Lung (tissue), 12 donors: Measurements from ENCODE around the gene FCN1. TPM values are rescaled to one million over a fixed set of nuclear protein-coding genes. Genes with fewer than 3 reads are reported as not detected.

Experiments used
- ATAC-seq: fragments of 200-7000 bp; cut with Tn5 transposase; one replicate; pipeline ENCODE4 v1.9.1; 2020; ENCODE audit warnings: moderate number of reproducible peaks; ENCODE audit not compliant: insufficient read depth, low FRiP score
- DNase-seq, 3 donors: peaks; one replicate each; pipeline ENCODE4 v3.0.0-alpha.2; 2013 to 2017
- H3K27ac ChIP-seq, 2 donors: one replicate each; pipeline ENCODE4 v1.5.1; 2013; ENCODE audit warnings: mild to moderate bottlenecking in 2 of 2, moderate library complexity in 2 of 2, control low read depth in 1 of 2, inconsistent platforms in 1 of 2, low read depth in 1 of 2, low read length in 1 of 2
- H3K27me3 ChIP-seq, 3 donors: one replicate each; pipeline ENCODE4 v1.5.1; 2013; ENCODE audit warnings: low read length in 2 of 3; ENCODE audit not compliant: control insufficient read depth in 3 of 3, insufficient read depth in 3 of 3
- H3K36me3 ChIP-seq, 4 donors: one replicate each; pipeline ENCODE4 v1.5.1; 2013; ENCODE audit warnings: low read length in 4 of 4, mild to moderate bottlenecking in 1 of 4, moderate library complexity in 1 of 4; ENCODE audit not compliant: control insufficient read depth in 4 of 4, insufficient read depth in 4 of 4
- H3K4me1 ChIP-seq, 5 donors: one replicate each; pipeline ENCODE4 v1.5.1; 2013; ENCODE audit warnings: low read length in 5 of 5, mild to moderate bottlenecking in 2 of 5, moderate library complexity in 1 of 5; ENCODE audit not compliant: control insufficient read depth in 5 of 5, insufficient read depth in 5 of 5
- H3K4me3 ChIP-seq: one replicate; pipeline ENCODE4 v1.5.1; 2013; ENCODE audit warnings: mild to moderate bottlenecking, control low read depth, moderate library complexity
- H3K9ac ChIP-seq, 2 donors: one replicate each; pipeline ENCODE4 v1.5.1; 2013; ENCODE audit warnings: low read length in 2 of 2, control low read depth in 1 of 2; ENCODE audit not compliant: insufficient read depth in 1 of 2
- H3K9me3 ChIP-seq, 4 donors: one replicate each; pipeline ENCODE4 v1.5.1; 2013; ENCODE audit warnings: low read length in 3 of 4, mild to moderate bottlenecking in 1 of 4, moderate library complexity in 1 of 4; ENCODE audit not compliant: control insufficient read depth in 4 of 4, insufficient read depth in 3 of 4
- CTCF ChIP-seq: IDR thresholded peaks from 2 replicates; pipeline ENCODE4 v1.5.1; 2012; ENCODE audit warnings: mild to moderate bottlenecking; ENCODE audit errors: control extremely low read depth, extremely low read depth
- WGBS, 2 donors: extraction: QIAGEN DNeasy Blood & Tissue Kit; methylation state at CpG; one replicate each; pipeline ENCODE4 v1.1.7; 2013; 5-methylcytosine and 5-hydroxymethylcytosine counted together
- polyA plus RNA-seq, 2 donors: library from polyadenylated mRNA; stranded (reverse); fragments of 200-250 nt; gene quantifications; one replicate each; pipeline ENCODE4 v1.2.1, GENCODE V29; 2013
- total RNA-seq, 2 donors: library from RNA; depleted of rRNA in 1 of 2; stranded (reverse); fragments of >200 nt in 1 of 2; gene quantifications; one replicate each; pipeline ENCODE4 v1.2.1, GENCODE V29; 2014 to 2021
- donor health status: control.
- donor health status: control.
- donor health status: Bipolar disorder and iron deficiency.
- donor health status: healthy.
- donor health status: DM: yes; HTN: yes; CAD: no.

The FCN1 gene
- total and polyA plus RNA-seq, 4 donors = 18.7 to 149 (median 48.2) TPM

- WGBS, 2 donors = 93 to 98% methylated on average over 6 of the region's 6 CpGs
- H3K4me3 ChIP-seq = no peak overlapping the region
- no peak overlapping the region for H3K27ac ChIP-seq
- no peak for TF ChIP-seq CTCF
- H3K9me3 ChIP-seq = peaks cover 0 to 6% (median 0%) of the 10 kb centered on the region in 4 donors
- no peaks in the 10 kb centered on the region for H3K36me3 ChIP-seq
- H3K27me3 ChIP-seq = peaks cover 0 to 4% (median 0%) of the 10 kb centered on the region in 3 donors
- ATAC-seq (no peak), DNase-seq (no peak)
- H3K4me1 ChIP-seq = peaks cover 0 to 14% (median 0%) of the 10 kb centered on the region in 5 donors
- H3K9ac ChIP-seq = no peak overlapping the region
Observed at GRCh38 chr9:134965851-134966250, 48.1 kb upstream of the FCN1 start.

GRCh38 chr9:134965411-134965810 is 47.7 kb upstream of the FCN1 start:
- WGBS, 2 donors = 62 to 72% methylated on average over 4 of the region's 4 CpGs
- Histone ChIP-seq H3K4me1 (peaks cover 0 to 14% (median 0%) of the 10 kb centered on the region in 5 donors), H3K9me3 (peaks cover 0 to 6% (median 0%) of the 10 kb centered on the region in 4 donors), H3K27me3 (peaks cover 0 to 4% (median 0%) of the 10 kb centered on the region in 3 donors), H3K4me3 (no peak overlapping the region), H3K36me3 (no peaks in the 10 kb centered on the region), H3K27ac (no peak overlapping the region), H3K9ac (no peak overlapping the region)
- TF ChIP-seq CTCF = no peak
- ATAC-seq = no peak
- DNase-seq = no peak

- Histone ChIP-seq H3K27me3 (no peaks in the 10 kb centered on the region), H3K27ac (no peak overlapping the region), H3K4me1 (peaks cover 0 to 14% (median 0%) of the 10 kb centered on the region in 5 donors), H3K36me3 (no peaks in the 10 kb centered on the region), H3K9me3 (peaks cover 0 to 6% (median 0%) of the 10 kb centered on the region in 4 donors), H3K4me3 (no peak overlapping the region), H3K9ac (no peak overlapping the region)
- WGBS, 2 donors = 85 to 86% methylated on average over 13 of the region's 13 CpGs
- ATAC-seq (no peak), DNase-seq (no peak)
- TF ChIP-seq CTCF = no peak
Observed at GRCh38 chr9:134964271-134965055, 46.8 kb upstream of the FCN1 start.
